RWPE2 (cell line): ENCODE measurements around the gene PIEZO1.

Source experiments
- ATAC-seq: fragments of 200-7000 bp; cut with Tn5 transposase; 3 replicates; pipeline ENCODE4 v1.9.1; 2021; ENCODE audit warnings: low read depth
- DNase-seq: peaks from one replicate; pipeline ENCODE4 v3.0.0-alpha.2; 2020; ENCODE audit warnings: low spot score
- H3K27ac ChIP-seq: fragments of 450-650 bp; 2 replicates; pipeline ENCODE4 v1.5.1; 2017; ENCODE audit warnings: mild to moderate bottlenecking; ENCODE audit not compliant: poor library complexity, severe bottlenecking
- H3K27me3 ChIP-seq: fragments of 250-450 bp; sonication (Bioruptor Pico); 2 replicates; pipeline ENCODE4 v1.5.1; 2021; ENCODE audit warnings: mild to moderate bottlenecking, moderate library complexity; ENCODE audit not compliant: insufficient read depth, poor library complexity, severe bottlenecking
- H3K36me3 ChIP-seq: fragments of 250-450 bp; sonication (Bioruptor Pico); 2 replicates; pipeline ENCODE4 v1.5.1; 2020; ENCODE audit warnings: low read depth, mild to moderate bottlenecking, moderate library complexity
- H3K4me1 ChIP-seq: fragments of 250-450 bp; sonication (Bioruptor Pico); 2 replicates; pipeline ENCODE4 v1.5.1; 2021; ENCODE audit warnings: mild to moderate bottlenecking, moderate library complexity; ENCODE audit not compliant: insufficient read depth, poor library complexity, severe bottlenecking
- H3K4me3 ChIP-seq: fragments of 250-450 bp; sonication (Bioruptor Pico); 2 replicates; pipeline ENCODE4 v1.5.1; 2021; ENCODE audit warnings: mild to moderate bottlenecking, moderate library complexity; ENCODE audit not compliant: severe bottlenecking
- H3K9me3 ChIP-seq: fragments of 250-450 bp; sonication (Bioruptor Pico); 2 replicates; pipeline ENCODE4 v1.5.1; 2021; ENCODE audit warnings: mild to moderate bottlenecking, moderate library complexity; ENCODE audit not compliant: severe bottlenecking
- CTCF ChIP-seq: fragments of 450-650 bp; IDR thresholded peaks from one replicate; pipeline ENCODE4 v1.5.1; 2017; ENCODE audit warnings: mild to moderate bottlenecking, moderate library complexity; ENCODE audit not compliant: poor library complexity, severe bottlenecking

PIEZO1 gene

GRCh38 chr16:88732172-88732960, 52.7 kb downstream of the PIEZO1 start:
- Histone ChIP-seq H3K27me3 (no peaks in the 10 kb centered on the region), H3K9me3 (no peaks in the 10 kb centered on the region), H3K27ac (no peak overlapping the region), H3K36me3 (peaks cover 54% of the 10 kb centered on the region), H3K4me3 (no peak overlapping the region), H3K4me1 (no peaks in the 10 kb centered on the region)
- no peak for TF ChIP-seq CTCF
- DNase-seq, result no peak
- ATAC-seq, result peak; percentile 54

- ATAC-seq, result peak; percentile 28
- no peak for TF ChIP-seq CTCF
- H3K4me3 ChIP-seq, result no peak overlapping the region
- DNase-seq, result no peak
- no peaks in the 10 kb centered on the region for H3K4me1 ChIP-seq
- no peaks in the 10 kb centered on the region for H3K9me3 ChIP-seq
- no peaks in the 10 kb centered on the region for H3K27me3 ChIP-seq
- no peak overlapping the region for H3K27ac ChIP-seq
- peaks cover 60% of the 10 kb centered on the region for H3K36me3 ChIP-seq
Observed at GRCh38 chr16:88731699-88732098, 53.3 kb downstream of the PIEZO1 start.

- no peak for ATAC-seq
- H3K4me3 ChIP-seq, result no peak overlapping the region
- no peak overlapping the region for H3K27ac ChIP-seq
- H3K27me3 ChIP-seq, result no peaks in the 10 kb centered on the region
- DNase-seq, result no peak
- no peak for TF ChIP-seq CTCF
- H3K4me1 ChIP-seq, result no peaks in the 10 kb centered on the region
- H3K9me3 ChIP-seq, result no peaks in the 10 kb centered on the region
- H3K36me3 ChIP-seq, result peaks cover 66% of the 10 kb centered on the region
Observed at GRCh38 chr16:88730632-88731607, 54.1 kb downstream of the PIEZO1 start.

- H3K27me3 ChIP-seq, result no peaks in the 10 kb centered on the region
- peaks cover 70% of the 10 kb centered on the region for H3K36me3 ChIP-seq
- DNase-seq, result no peak
- H3K27ac ChIP-seq, result no peak overlapping the region
- no peak overlapping the region for H3K4me3 ChIP-seq
- H3K4me1 ChIP-seq, result no peaks in the 10 kb centered on the region
- no peak for TF ChIP-seq CTCF
- no peaks in the 10 kb centered on the region for H3K9me3 ChIP-seq
- no peak for ATAC-seq
Observed at GRCh38 chr16:88727871-88728270, 57.1 kb downstream of the PIEZO1 start.
